Panc1 (cell line): Measurements from ENCODE around the gene ZNF699. TPM values are rescaled to one million over a fixed set of nuclear protein-coding genes. Genes with fewer than 3 reads are reported as not detected.

Source experiments
- ATAC-seq: fragments of 200-7000 bp; cut with Tn5 transposase; 2 replicates; pipeline ENCODE4 v1.9.1; 2020; ENCODE audit warnings: mild to moderate bottlenecking, moderate library complexity
- BruUV-seq: library from RNA; stranded (reverse); fragments of 400-500 nt; replicated peaks from 2 replicates; lab custom pipeline; 2021; lab: Mats Ljungman, UMichigan
- CTCF ChIA-PET: fragments of 300-600 bp; sonication (Branson Sonifier 250); formaldehyde crosslinking; loops from one replicate; lab custom pipeline; 2022; ENCODE audit warnings: antibody characterized with exemption; lab: Charles Lee
- POLR2A ChIA-PET: fragments of 300-600 bp; sonication (Branson Sonifier 250); formaldehyde crosslinking; loops from one replicate; lab custom pipeline; 2022; ENCODE audit warnings: antibody characterized with exemption; lab: Charles Lee
- DNase-seq: peaks from one replicate; pipeline ENCODE4 v3.0.0-alpha.2; 2010; ENCODE audit warnings: low read depth, low spot score
- H3K27ac ChIP-seq: 2 replicates; pipeline ENCODE4 v1.5.1; 2011; ENCODE audit warnings: mild to moderate bottlenecking, low read length, inconsistent platforms
- H3K27me3 ChIP-seq: fragments of 200-500 bp; sonication (Bioruptor generic); 2 replicates; pipeline ENCODE4 v1.6.0; 2014; ENCODE audit warnings: low read length, inconsistent platforms; ENCODE audit not compliant: control insufficient read depth, insufficient read depth
- H3K36me3 ChIP-seq: fragments of 200-500 bp; sonication (Bioruptor generic); 2 replicates; pipeline ENCODE4 v1.5.1; 2014; ENCODE audit warnings: inconsistent platforms, mild to moderate bottlenecking, low read length, moderate library complexity; ENCODE audit not compliant: control insufficient read depth, insufficient read depth
- H3K4me1 ChIP-seq: 2 replicates; pipeline ENCODE4 v1.5.1; 2011; ENCODE audit warnings: inconsistent platforms, mild to moderate bottlenecking, low read length, moderate library complexity; ENCODE audit not compliant: control insufficient read depth, insufficient read depth
- H3K4me3 ChIP-seq, 2 experiments: 2 replicates each; pipeline ENCODE4 v1.5.1; 2011 to 2012; ENCODE audit warnings: low read depth in 2 of 2, low read length in 2 of 2, mild to moderate bottlenecking in 2 of 2, inconsistent platforms in 1 of 2, moderate library complexity in 1 of 2
- H3K9me3 ChIP-seq: fragments of 200-500 bp; sonication (Bioruptor generic); 2 replicates; pipeline ENCODE4 v1.5.1; 2014; ENCODE audit warnings: low read depth, mild to moderate bottlenecking, inconsistent platforms, low read length, moderate library complexity; ENCODE audit not compliant: control insufficient read depth, insufficient read depth
- POLR2AphosphoS5 ChIP-seq: IDR thresholded peaks from 2 replicates; pipeline ENCODE4 v1.6.1; 2012; ENCODE audit warnings: mild to moderate bottlenecking, low read depth, low read length, moderate library complexity
- SIN3A ChIP-seq: IDR thresholded peaks from 2 replicates; pipeline ENCODE4 v1.6.1; 2012; ENCODE audit warnings: low read depth, mild to moderate bottlenecking, low read length, moderate library complexity, borderline replicate concordance; ENCODE audit not compliant: insufficient read depth
- TCF7L2 ChIP-seq: IDR thresholded peaks from 2 replicates; pipeline ENCODE4 v1.6.1; 2011; ENCODE audit warnings: mild to moderate bottlenecking, low read depth, low read length, inconsistent platforms
- in situ Hi-C: cut with HindIII; loops from 2 replicates; pipeline ENCODE4 v1.10.0; 2016; ENCODE audit warnings: low sequenced_read_pairs, low pct_unique_long_range_greater_than_20kb
- intact Hi-C: fragments of 100-400 bp; cut with micrococcal nuclease; formaldehyde crosslinking; loops from one replicate; pipeline ENCODE4 v1.10.0; 2022; ENCODE audit not compliant: unreplicated experiment
- total RNA-seq: library from RNA; stranded (reverse); gene quantifications from one replicate; pipeline ENCODE4 v1.2.1, GENCODE V29; 2021; ENCODE audit not compliant: unreplicated experiment
- TF ChIP-seq, protein P1 (sequence below), 2 experiments: IDR thresholded peaks; 2 replicates each; pipeline ENCODE4 v1.6.1; 2011 to 2012; ENCODE audit warnings: low read depth in 2 of 2, control low read depth in 1 of 2, low read length in 1 of 2, mild to moderate bottlenecking in 1 of 2, moderate library complexity in 1 of 2; ENCODE audit not compliant: insufficient read depth in 1 of 2
- TF ChIP-seq, protein P2 (sequence below): fragments of 450-650 bp; IDR thresholded peaks from 2 replicates; pipeline ENCODE4 v1.5.1; 2017; ENCODE audit warnings: mild to moderate bottlenecking

Gene ZNF699
- total RNA-seq, 1 experiment from 2014 or later, result 7.3 TPM

DNA sequence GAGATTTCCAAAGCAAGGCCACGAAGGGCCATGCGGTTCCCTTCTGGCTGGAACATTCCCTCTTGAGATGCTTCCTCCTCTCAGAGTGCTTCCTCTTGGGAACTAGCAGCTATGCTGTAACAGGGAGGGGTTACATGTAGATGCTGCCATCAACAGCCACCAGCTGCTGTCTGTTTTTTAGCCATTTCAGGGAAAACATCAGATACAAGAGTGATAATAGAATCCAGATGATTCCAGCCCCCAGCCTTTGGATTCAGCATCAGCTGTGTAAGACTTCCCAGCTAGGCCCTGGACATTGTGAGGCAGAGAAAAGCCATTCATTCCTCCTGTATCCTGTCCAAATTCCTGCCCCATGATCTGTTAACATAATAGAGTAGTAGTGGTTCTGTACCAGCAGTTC, 45.0 kb upstream of the ZNF699 start (continued):
- no peak for TF ChIP-seq POLR2AphosphoS5

DNA sequence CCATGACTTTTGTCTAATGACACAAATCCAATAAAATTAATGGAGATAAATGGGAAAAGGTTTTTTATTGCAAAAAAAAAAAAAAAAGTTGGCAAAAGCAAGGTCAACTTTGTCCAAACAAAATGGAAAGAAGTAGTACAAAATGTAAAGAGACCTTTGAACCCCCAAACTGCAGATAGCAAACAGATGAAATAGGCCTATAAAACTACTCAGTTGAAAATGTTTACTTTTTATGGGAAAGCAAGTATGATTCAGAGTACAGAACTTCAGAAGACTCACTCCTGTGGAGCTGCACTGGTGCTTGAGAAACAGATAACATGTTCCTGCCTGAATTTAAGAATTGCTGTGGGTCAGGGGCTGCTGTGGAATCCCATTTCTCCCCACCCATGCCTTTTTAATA, 43.4 kb upstream of the ZNF699 start:
- no peak for TF ChIP-seq SIN3A
- no peaks in the 10 kb centered on the region for H3K4me1 ChIP-seq
- ATAC-seq (no peak), DNase-seq (no peak)
- in situ Hi-C loops (no loop called here), intact Hi-C loops (no loop called here)
- no peaks in the 10 kb centered on the region for H3K27me3 ChIP-seq
- H3K4me3 ChIP-seq, result no peak overlapping the region
- no TSS peak for BruUV-seq
- peaks cover 14% of the 10 kb centered on the region; the same call in 1 of the 2 replicates for H3K9me3 ChIP-seq
- ChIA-PET CTCF (no interaction called here), POLR2A (no interaction called here)
- no peaks in the 10 kb centered on the region for H3K36me3 ChIP-seq
- H3K27ac ChIP-seq, result no peak overlapping the region

DNA sequence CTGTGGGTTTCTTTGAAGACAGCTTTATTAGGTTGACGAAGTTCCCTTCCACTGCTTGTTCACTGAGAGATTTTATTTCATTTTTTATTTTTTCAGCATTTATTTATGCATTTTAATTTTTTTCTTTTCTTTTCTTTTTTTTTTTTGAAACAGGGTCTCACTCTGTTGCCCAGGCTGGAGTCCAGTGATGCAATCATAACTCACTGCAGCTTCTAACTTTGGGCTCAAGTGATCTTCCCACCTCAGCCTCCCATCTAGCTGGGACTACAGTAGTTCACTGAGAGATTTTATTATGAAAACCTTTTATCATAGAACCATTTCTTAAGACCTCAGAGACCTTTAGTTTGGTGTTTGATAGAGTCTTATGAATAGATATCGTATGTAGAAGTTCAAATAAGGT, 42.9 kb upstream of the ZNF699 start:
- POLR2A ChIA-PET, result no interaction called here
- in situ Hi-C loops, result no loop called here
- ATAC-seq (no peak), DNase-seq (no peak)
- intact Hi-C loops, result no loop called here
- no peaks in the 10 kb centered on the region for H3K4me1 ChIP-seq
- H3K4me3 ChIP-seq, result no peak overlapping the region
- peaks cover 13% of the 10 kb centered on the region; the same call in 1 of the 2 replicates for H3K9me3 ChIP-seq
- CTCF ChIA-PET, result no interaction called here
- no TSS peak for BruUV-seq
- no peak overlapping the region for H3K27ac ChIP-seq
- no peaks in the 10 kb centered on the region for H3K27me3 ChIP-seq
- H3K36me3 ChIP-seq, result no peaks in the 10 kb centered on the region
- TF ChIP-seq POLR2AphosphoS5, result no peak
- TF ChIP-seq, protein P1, sequence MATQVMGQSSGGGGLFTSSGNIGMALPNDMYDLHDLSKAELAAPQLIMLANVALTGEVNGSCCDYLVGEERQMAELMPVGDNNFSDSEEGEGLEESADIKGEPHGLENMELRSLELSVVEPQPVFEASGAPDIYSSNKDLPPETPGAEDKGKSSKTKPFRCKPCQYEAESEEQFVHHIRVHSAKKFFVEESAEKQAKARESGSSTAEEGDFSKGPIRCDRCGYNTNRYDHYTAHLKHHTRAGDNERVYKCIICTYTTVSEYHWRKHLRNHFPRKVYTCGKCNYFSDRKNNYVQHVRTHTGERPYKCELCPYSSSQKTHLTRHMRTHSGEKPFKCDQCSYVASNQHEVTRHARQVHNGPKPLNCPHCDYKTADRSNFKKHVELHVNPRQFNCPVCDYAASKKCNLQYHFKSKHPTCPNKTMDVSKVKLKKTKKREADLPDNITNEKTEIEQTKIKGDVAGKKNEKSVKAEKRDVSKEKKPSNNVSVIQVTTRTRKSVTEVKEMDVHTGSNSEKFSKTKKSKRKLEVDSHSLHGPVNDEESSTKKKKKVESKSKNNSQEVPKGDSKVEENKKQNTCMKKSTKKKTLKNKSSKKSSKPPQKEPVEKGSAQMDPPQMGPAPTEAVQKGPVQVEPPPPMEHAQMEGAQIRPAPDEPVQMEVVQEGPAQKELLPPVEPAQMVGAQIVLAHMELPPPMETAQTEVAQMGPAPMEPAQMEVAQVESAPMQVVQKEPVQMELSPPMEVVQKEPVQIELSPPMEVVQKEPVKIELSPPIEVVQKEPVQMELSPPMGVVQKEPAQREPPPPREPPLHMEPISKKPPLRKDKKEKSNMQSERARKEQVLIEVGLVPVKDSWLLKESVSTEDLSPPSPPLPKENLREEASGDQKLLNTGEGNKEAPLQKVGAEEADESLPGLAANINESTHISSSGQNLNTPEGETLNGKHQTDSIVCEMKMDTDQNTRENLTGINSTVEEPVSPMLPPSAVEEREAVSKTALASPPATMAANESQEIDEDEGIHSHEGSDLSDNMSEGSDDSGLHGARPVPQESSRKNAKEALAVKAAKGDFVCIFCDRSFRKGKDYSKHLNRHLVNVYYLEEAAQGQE (IDR thresholded peaks at IDR 0.05; ENCODE audit: insufficient read depth in 1 of 2, low read depth in 2 of 2, low read length in 1 of 2), result no peak
- no peak for TF ChIP-seq SIN3A
- TF ChIP-seq, protein P2, sequence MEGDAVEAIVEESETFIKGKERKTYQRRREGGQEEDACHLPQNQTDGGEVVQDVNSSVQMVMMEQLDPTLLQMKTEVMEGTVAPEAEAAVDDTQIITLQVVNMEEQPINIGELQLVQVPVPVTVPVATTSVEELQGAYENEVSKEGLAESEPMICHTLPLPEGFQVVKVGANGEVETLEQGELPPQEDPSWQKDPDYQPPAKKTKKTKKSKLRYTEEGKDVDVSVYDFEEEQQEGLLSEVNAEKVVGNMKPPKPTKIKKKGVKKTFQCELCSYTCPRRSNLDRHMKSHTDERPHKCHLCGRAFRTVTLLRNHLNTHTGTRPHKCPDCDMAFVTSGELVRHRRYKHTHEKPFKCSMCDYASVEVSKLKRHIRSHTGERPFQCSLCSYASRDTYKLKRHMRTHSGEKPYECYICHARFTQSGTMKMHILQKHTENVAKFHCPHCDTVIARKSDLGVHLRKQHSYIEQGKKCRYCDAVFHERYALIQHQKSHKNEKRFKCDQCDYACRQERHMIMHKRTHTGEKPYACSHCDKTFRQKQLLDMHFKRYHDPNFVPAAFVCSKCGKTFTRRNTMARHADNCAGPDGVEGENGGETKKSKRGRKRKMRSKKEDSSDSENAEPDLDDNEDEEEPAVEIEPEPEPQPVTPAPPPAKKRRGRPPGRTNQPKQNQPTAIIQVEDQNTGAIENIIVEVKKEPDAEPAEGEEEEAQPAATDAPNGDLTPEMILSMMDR, result no peak
- no peak for TF ChIP-seq TCF7L2

DNA sequence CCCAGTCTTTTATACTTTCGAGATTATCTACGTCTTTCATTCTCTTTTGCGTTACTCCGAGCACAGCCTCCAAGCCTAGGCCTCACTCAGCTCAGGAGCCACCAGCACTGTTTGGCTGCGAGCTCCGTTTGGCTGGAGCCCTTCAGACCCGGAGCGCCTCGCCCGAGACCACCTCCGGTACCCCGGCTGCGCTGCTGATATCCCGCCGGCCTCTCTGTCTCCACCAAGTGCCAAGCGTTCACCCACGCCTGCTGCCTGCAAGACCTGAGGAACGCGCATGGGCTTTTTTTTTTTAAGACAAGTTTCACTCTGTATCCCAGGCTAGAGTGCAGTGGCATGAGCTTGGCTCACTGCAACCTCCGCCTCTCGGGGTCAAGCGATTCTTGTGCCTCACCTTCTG, 39.0 kb upstream of the ZNF699 start:
- no peaks in the 10 kb centered on the region for H3K4me1 ChIP-seq
- BruUV-seq, result no TSS peak
- H3K27me3 ChIP-seq, result no peaks in the 10 kb centered on the region
- ChIA-PET POLR2A (no interaction called here), CTCF (no interaction called here)
- H3K9me3 ChIP-seq, result peaks cover 38% of the 10 kb centered on the region
- H3K36me3 ChIP-seq, result no peaks in the 10 kb centered on the region
- H3K4me3 ChIP-seq, result no peak overlapping the region
- no peak for TF ChIP-seq SIN3A
- TF ChIP-seq, protein P2, result no peak
- intact Hi-C loops, result no loop called here
- ATAC-seq (no peak), DNase-seq (no peak)
- in situ Hi-C loops, result no loop called here
- H3K27ac ChIP-seq, result no peak overlapping the region
